HG02943 (cell line): ENCODE results near the gene ZNF598.
"Not testable (repeated sequence)": the region's sequence is repeated elsewhere in the genome, so short reads cannot be mapped to it uniquely, and the experiment has no call there.

Experiments used
- ATAC-seq: cut with Tn5 transposase; IDR thresholded peaks from one replicate; pipeline ENCODE4 v1.9.1; 2021; ENCODE audit warnings: mild to moderate bottlenecking, low read depth, moderate library complexity; ENCODE audit not compliant: unreplicated experiment

Gene ZNF598

GRCh38 chr16:2028620-2029220 is 19.1 kb upstream of the ZNF598 start:
- no peak for ATAC-seq

- no peak for ATAC-seq
Measured at GRCh38 chr16:2028146-2028545, 18.5 kb upstream of the ZNF598 start.

- no peak for ATAC-seq
Measured at GRCh38 chr16:2027024-2028010, 17.7 kb upstream of the ZNF598 start.

GRCh38 chr16:2026461-2027023 is 16.9 kb upstream of the ZNF598 start, which contains the start of gene NHERF2:
NHERF2 (plus strand) TSS chr16:2026902; CDS start chr16:2027006, 104 bp downstream.
- ATAC-seq = no peak

- ATAC-seq = no peak
Measured at GRCh38 chr16:2025878-2026460, 16.3 kb upstream of the ZNF598 start.

GRCh38 chr16:2025251-2025650 is 15.6 kb upstream of the ZNF598 start:
- ATAC-seq = no peak

GRCh38 chr16:2024032-2024420 is 14.4 kb upstream of the ZNF598 start:
- no peak for ATAC-seq

- peak; percentile 69 for ATAC-seq
Measured at GRCh38 chr16:2023092-2024031, 13.7 kb upstream of the ZNF598 start.

- no peak for ATAC-seq
Measured at GRCh38 chr16:2022723-2023091, 13.1 kb upstream of the ZNF598 start.

- ATAC-seq = no peak
Measured at GRCh38 chr16:2019921-2020831, 10.6 kb upstream of the ZNF598 start.

- ATAC-seq = no peak
Measured at GRCh38 chr16:2019518-2019920, 9.9 kb upstream of the ZNF598 start, which contains the start of gene NPW. NPW (plus strand) TSS chr16:2019785.

GRCh38 chr16:2016407-2016922 is 6.8 kb upstream of the ZNF598 start:
- ATAC-seq = no peak

- ATAC-seq = no peak
Measured at GRCh38 chr16:2015947-2016208, 6.3 kb upstream of the ZNF598 start.

GRCh38 chr16:2015117-2015946 is 5.7 kb upstream of the ZNF598 start:
- ATAC-seq = no peak

GRCh38 chr16:2013527-2013926 is 3.9 kb upstream of the ZNF598 start:
- no peak for ATAC-seq

GRCh38 chr16:2011726-2012125 is 2.1 kb upstream of the ZNF598 start:
- not testable (repeated sequence) for ATAC-seq

GRCh38 chr16:2009164-2009711 is 383 bp downstream of the ZNF598 start:
- peak; percentile 32 for ATAC-seq
